H1 (cell line): ENCODE data around the gene TOMT. TPM values are rescaled to one million over a fixed set of nuclear protein-coding genes. Genes with fewer than 3 reads are reported as not detected.
A peak's percentile ranks its signal among the peaks of the same experiment; 100 is the strongest.

Experiments used
- CTCF ChIA-PET: fragments of 300-600 bp; sonication (Branson Sonifier 250); formaldehyde crosslinking; loops from one replicate; lab custom pipeline; 2021; ENCODE audit not compliant: partially characterized antibody; lab: Charles Lee
- POLR2A ChIA-PET: fragments of 300-600 bp; sonication (Branson Sonifier 250); formaldehyde crosslinking; loops from one replicate; lab custom pipeline; 2021; ENCODE audit warnings: inconsistent platforms; ENCODE audit not compliant: partially characterized antibody; lab: Charles Lee
- DNase-seq, 2 experiments: peaks; one replicate each; pipeline versions ENCODE4 v3.0.0 to v3.0.0-alpha.2; 2010 to 2022; ENCODE audit warnings: low spot score in 2 of 2, low read depth in 1 of 2, mixed read lengths in 1 of 2
- FAIRE-seq: peaks from 2 replicates; lab custom pipeline; 2011; peaks lifted over from hg19 to GRCh38; lab: Jason Lieb, UNC
- H2AFZ ChIP-seq: 2 replicates; pipeline ENCODE4 v1.8.1; 2012; ENCODE audit warnings: low read length, inconsistent platforms
- H2AK5ac ChIP-seq: 2 replicates; pipeline ENCODE4 v1.6.1; 2013; ENCODE audit warnings: low read depth, low read length
- H2BK120ac ChIP-seq: replicated peaks from 2 replicates; pipeline ENCODE3; 2013; ENCODE audit warnings: low read depth, low read length, inconsistent platforms
- H2BK12ac ChIP-seq: 2 replicates; pipeline ENCODE4 v1.6.1; 2013; ENCODE audit warnings: low read depth, low read length
- H2BK15ac ChIP-seq: 2 replicates; pipeline ENCODE4 v1.6.1; 2013; ENCODE audit warnings: low read length
- H2BK20ac ChIP-seq: 2 replicates; pipeline ENCODE4 v1.6.1; 2013; ENCODE audit warnings: low read length
- H2BK5ac ChIP-seq: 2 replicates; pipeline ENCODE4 v1.6.1; 2013; ENCODE audit warnings: low read depth, low read length
- H3K14ac ChIP-seq: 2 replicates; pipeline ENCODE4 v1.6.1; 2013; ENCODE audit warnings: inconsistent platforms; ENCODE audit not compliant: insufficient read length
- H3K18ac ChIP-seq: 2 replicates; pipeline ENCODE4 v1.6.1; 2013; ENCODE audit warnings: low read length; ENCODE audit errors: extremely low read depth
- H3K23ac ChIP-seq: 2 replicates; pipeline ENCODE4 v1.6.1; 2013; ENCODE audit warnings: inconsistent platforms; ENCODE audit not compliant: insufficient read length
- H3K23me2 ChIP-seq: 2 replicates; pipeline ENCODE4 v1.6.1; 2013; ENCODE audit warnings: low read depth, low read length
- H3K27ac ChIP-seq: 2 replicates; pipeline ENCODE4 v1.6.1; 2011; ENCODE audit warnings: low read depth, low read length, inconsistent platforms
- H3K27me3 ChIP-seq, 4 experiments: replicated peaks in 1 of 4; 1 replicate in 1 of 4; 2 replicates in 3 of 4; pipeline versions ENCODE4 v1.6.1 to v1.8.1; 2011 to 2013; ENCODE audit warnings: low read length in 3 of 4, mild to moderate bottlenecking in 3 of 4, inconsistent platforms in 2 of 4, mixed read lengths in 2 of 4, moderate library complexity in 1 of 4; ENCODE audit not compliant: control insufficient read depth in 3 of 4, insufficient read depth in 3 of 4; ENCODE audit errors: extremely low read depth in 1 of 4
- H3K36me3 ChIP-seq, 4 experiments: 2 replicates each; pipeline versions ENCODE4 v1.6.1 to v1.8.1; 2011 to 2013; ENCODE audit warnings: mild to moderate bottlenecking in 4 of 4, low read length in 3 of 4, moderate library complexity in 2 of 4, control low read depth in 1 of 4, inconsistent platforms in 1 of 4; ENCODE audit not compliant: insufficient read depth in 4 of 4, control insufficient read depth in 2 of 4
- H3K4ac ChIP-seq: replicated peaks from 2 replicates; pipeline ENCODE3; 2013; ENCODE audit warnings: low read length, low read depth, mixed read lengths, inconsistent platforms; ENCODE audit not compliant: insufficient read length
- H3K4me1 ChIP-seq, 4 experiments: replicated peaks in 1 of 4; 1 replicate in 1 of 4; 2 replicates in 3 of 4; pipeline versions ENCODE4 v1.6.1 to v1.8.1; 2011 to 2013; ENCODE audit warnings: low read length in 3 of 4, inconsistent platforms in 2 of 4, mixed read lengths in 1 of 4; ENCODE audit not compliant: insufficient read depth in 4 of 4, control insufficient read depth in 3 of 4
- H3K4me2 ChIP-seq, 2 experiments: 2 replicates each; pipeline versions ENCODE4 v1.6.1 to v1.8.1; 2011 to 2013; ENCODE audit warnings: low read depth in 2 of 2, low read length in 2 of 2, control low read depth in 1 of 2, inconsistent platforms in 1 of 2, mild to moderate bottlenecking in 1 of 2; ENCODE audit not compliant: insufficient read depth in 1 of 2
- H3K4me3 ChIP-seq, 4 experiments: fragments of 200-600, 300-600 bp in 1 of 4; sonication (generic), shearing (Covaris generic), sonication (Bioruptor Twin) in 1 of 4; 2 replicates each; pipeline versions ENCODE4 v1.5.1 to v1.8.1; 2011 to 2016; ENCODE audit warnings: low read length in 4 of 4, low read depth in 3 of 4, control low read depth in 2 of 4, inconsistent platforms in 2 of 4, mild to moderate bottlenecking in 2 of 4, mixed read lengths in 1 of 4, moderate library complexity in 1 of 4; ENCODE audit not compliant: insufficient read depth in 2 of 4; ENCODE audit errors: extremely low read depth in 1 of 4
- H3K56ac ChIP-seq: replicated peaks from 2 replicates; pipeline ENCODE3; 2013; ENCODE audit warnings: low read depth, mild to moderate bottlenecking, mixed read lengths, low read length, inconsistent platforms; ENCODE audit not compliant: insufficient read length
- H3K79me1 ChIP-seq: 2 replicates; pipeline ENCODE4 v1.6.1; 2013; ENCODE audit warnings: low read depth, low read length, control low read depth
- H3K79me2 ChIP-seq, 2 experiments: 2 replicates each; pipeline versions ENCODE4 v1.6.1 to v1.8.1; 2012 to 2013; ENCODE audit warnings: low read length in 2 of 2, mild to moderate bottlenecking in 2 of 2, inconsistent platforms in 1 of 2; ENCODE audit not compliant: insufficient read depth in 2 of 2, control insufficient read depth in 1 of 2
- H3K9ac ChIP-seq, 4 experiments: replicated peaks in 1 of 4; 1 replicate in 1 of 4; 2 replicates in 3 of 4; pipeline versions ENCODE4 v1.6.1 to v1.8.1; 2011 to 2013; ENCODE audit warnings: low read depth in 3 of 4, low read length in 3 of 4, control low read depth in 2 of 4, mild to moderate bottlenecking in 2 of 4, moderate library complexity in 2 of 4, inconsistent platforms in 1 of 4; ENCODE audit errors: extremely low read depth in 1 of 4
- H3K9me3 ChIP-seq, 2 experiments: 2 replicates each; pipeline versions ENCODE4 v1.6.1 to v1.8.1; 2012 to 2013; ENCODE audit warnings: mild to moderate bottlenecking in 2 of 2, moderate library complexity in 2 of 2, control low read depth in 1 of 2, inconsistent platforms in 1 of 2, low read depth in 1 of 2, low read length in 1 of 2, mixed read lengths in 1 of 2; ENCODE audit not compliant: insufficient read depth in 2 of 2
- H4K20me1 ChIP-seq, 2 experiments: replicated peaks in 1 of 2; 2 replicates each; pipeline versions ENCODE3 to v1.8.1; 2011 to 2013; ENCODE audit warnings: inconsistent platforms in 2 of 2, low read length in 2 of 2, mild to moderate bottlenecking in 1 of 2; ENCODE audit not compliant: insufficient read depth in 2 of 2, control insufficient read depth in 1 of 2
- H4K5ac ChIP-seq: 2 replicates; pipeline ENCODE4 v1.6.1; 2013; ENCODE audit warnings: low read length, low read depth, mixed read lengths, inconsistent platforms; ENCODE audit not compliant: insufficient read length
- H4K8ac ChIP-seq: 2 replicates; pipeline ENCODE4 v1.8.0; 2013; ENCODE audit warnings: mild to moderate bottlenecking, moderate library complexity, low read length, inconsistent platforms; ENCODE audit not compliant: insufficient read depth; ENCODE audit errors: extremely low read depth
- H4K91ac ChIP-seq: replicated peaks from 2 replicates; pipeline ENCODE3; 2013; ENCODE audit warnings: low read length, mixed read lengths, inconsistent platforms; ENCODE audit not compliant: insufficient read length
- CBX8 ChIP-seq: fragments of 300-800, 300-1000 bp; sonication (generic); IDR thresholded peaks from 2 replicates; pipeline ENCODE4 v1.7.1; 2016; ENCODE audit warnings: low read depth, low read length, borderline replicate concordance
- FOSL1 ChIP-seq: IDR thresholded peaks from 2 replicates; pipeline ENCODE4 v1.6.1; 2011; ENCODE audit warnings: mild to moderate bottlenecking, low read depth, low read length, moderate library complexity; ENCODE audit not compliant: insufficient read depth
- MAX ChIP-seq: IDR thresholded peaks from 2 replicates; pipeline ENCODE4 v1.6.1; 2012; ENCODE audit warnings: inconsistent platforms
- POU5F1 ChIP-seq: IDR thresholded peaks from 2 replicates; pipeline ENCODE4 v1.6.1; 2011; ENCODE audit warnings: low read depth, mild to moderate bottlenecking, low read length, moderate library complexity
- SIX5 ChIP-seq: IDR thresholded peaks from 2 replicates; pipeline ENCODE4 v1.6.1; 2011; ENCODE audit warnings: mild to moderate bottlenecking, low read depth, low read length
- SP1 ChIP-seq: IDR thresholded peaks from 2 replicates; pipeline ENCODE4 v1.6.1; 2011; ENCODE audit warnings: low read depth, low read length
- TCF12 ChIP-seq: IDR thresholded peaks from 2 replicates; pipeline ENCODE4 v1.6.1; 2011; ENCODE audit warnings: low read depth, mild to moderate bottlenecking, low read length
- WGBS, 2 experiments: shearing (Covaris generic) in 1 of 2; methylation state at CpG; one replicate each; pipeline versions ENCODE4 v1.1.6 to v1.1.7; 2013 to 2015; ENCODE audit warnings: low lambda C conversion rate in 2 of 2, mixed read lengths in 2 of 2, inconsistent platforms in 1 of 2, low coverage in 1 of 2, missing lambda C conversion rate in 1 of 2; ENCODE audit not compliant: insufficient replicate concordance in 2 of 2, insufficient coverage in 1 of 2, insufficient read length in 1 of 2; ENCODE audit errors: extremely low coverage in 1 of 2, missing lambda C conversion rate in 1 of 2; 5-methylcytosine and 5-hydroxymethylcytosine counted together
- polyA plus RNA-seq, 7 experiments: library from polyadenylated mRNA; depleted of rRNA in 3 of 7; stranded (reverse) in 5 of 7; unstranded in 2 of 7; fragments of >200 nt in 5 of 7; fragments of 200-250 nt in 2 of 7; gene quantifications; 1 replicate in 5 of 7; 2 replicates in 1 of 7; 4 replicates in 1 of 7; pipeline versions ENCODE4 v1.2.1 to v1.2.3, GENCODE V29; 2011 to 2013; ENCODE audit warnings: missing spikeins in 2 of 7, mixed read lengths in 2 of 7
- total RNA-seq: library from RNA; stranded (reverse); fragmentation: NEBNext Ultra II Directional; extraction: Animal tissue kit (Norgen Biotek cat#: 25700); gene quantifications from 2 replicates; pipeline ENCODE4 v1.2.1, GENCODE V29; 2021

TOMT gene
- total and polyA plus RNA-seq, 2 of the 8 experiments (the other 6 are each of a cell fraction or from before 2014, with no cell fraction given) = 0.11 TPM; not detected in 1

- 91% methylated on average over 3 of the region's 3 CpGs; no CpG with 5 or more reads in 1 of the 2 experiments for WGBS, 2 experiments
- no peak overlapping the region for H3K4me3 ChIP-seq
- no peak for TF ChIP-seq FOSL1
- no peak for TF ChIP-seq TCF12
- TF ChIP-seq POU5F1 = no peak
- no peak for TF ChIP-seq SIX5
- TF ChIP-seq CBX8 = no peak
- TF ChIP-seq SP1 = no peak
- TF ChIP-seq MAX = no peak
- no peak overlapping the region for H2BK120ac ChIP-seq
- no peaks in the 10 kb centered on the region for H3K9me3 ChIP-seq
- peaks cover 13% of the 10 kb centered on the region for H3K79me1 ChIP-seq
- H4K20me1 ChIP-seq = peaks cover 2 to 16% of the 10 kb centered on the region in 2 experiments
- DNase-seq = no peak
- peaks cover 10 to 34% of the 10 kb centered on the region in 2 experiments for H3K79me2 ChIP-seq
- H2BK15ac ChIP-seq = no peak overlapping the region
- ChIA-PET POLR2A (interaction anchor here (0.6 to 14.4 kb wide), 12 partner anchors 6 to 572 kb away, joined by 3 to 144 read pairs (median 5); partner anchors contain the start of genes ANAPC15 and LRRC51), CTCF (interaction anchor here (1.2 to 14.0 kb wide), 5 partner anchors 10 to 138 kb away, joined by 3 to 423 read pairs (median 22); no protein-coding TSS in a partner anchor)
- H3K27me3 ChIP-seq = no peaks in the 10 kb centered on the region
- no peak overlapping the region for H3K56ac ChIP-seq
- no peak overlapping the region for H4K91ac ChIP-seq
- H2BK5ac ChIP-seq = no peak overlapping the region
- peaks cover 3 to 14% (median 5%) of the 10 kb centered on the region in 4 experiments; a peak in 6 of 7 replicates for H3K4me1 ChIP-seq
- H2BK12ac ChIP-seq = no peak overlapping the region
- peak overlapping the region in 1 of 4 experiments; percentile 22; a peak in 2 of 7 replicates for H3K9ac ChIP-seq
- no peak overlapping the region for H2AK5ac ChIP-seq
- no peak overlapping the region for H4K8ac ChIP-seq
- no peak overlapping the region for H3K18ac ChIP-seq
- H3K23me2 ChIP-seq = peaks cover 6% of the 10 kb centered on the region
- no peak overlapping the region for H2BK20ac ChIP-seq
- H3K27ac ChIP-seq = no peak overlapping the region
- no peak overlapping the region for H3K14ac ChIP-seq
- no peak overlapping the region for H3K23ac ChIP-seq
- H2AFZ ChIP-seq = no peak overlapping the region
- H3K4ac ChIP-seq = no peak overlapping the region
- H3K36me3 ChIP-seq = peaks cover 22 to 35% (median 29%) of the 10 kb centered on the region in 4 experiments
- no peak overlapping the region for H4K5ac ChIP-seq
- FAIRE-seq = no peak
- H3K4me2 ChIP-seq = no peak overlapping the region
These were observed 5.7 kb upstream of the TOMT start for GRCh38 chr11:72100009-72100408.
